Measurements from ENCODE around the gene SRRM3.
"Not testable (repeated sequence)": the region's sequence is repeated elsewhere in the genome, so short reads cannot be mapped to it uniquely, and the experiment has no call there.

SRRM3 gene

GRCh38 chr7:76201732-76202665, at the start of gene SRRM3:
Gene SRRM3 (plus strand): TSS chr7:76201896. CDS start chr7:76235067, 33,171 bp downstream.
- DNase-seq: peak; percentile 82

GRCh38 chr7:76151932-76152331, 49.8 kb upstream of the SRRM3 start:
- no peak for DNase-seq

GRCh38 chr7:76153571-76154230, 48.0 kb upstream of the SRRM3 start:
- DNase-seq: not testable (repeated sequence)

GRCh38 chr7:76155938-76156337, 45.8 kb upstream of the SRRM3 start:
- DNase-seq: no peak

GRCh38 chr7:76156992-76157685, 44.6 kb upstream of the SRRM3 start:
- not testable (repeated sequence) for DNase-seq

GRCh38 chr7:76158416-76158815, 43.3 kb upstream of the SRRM3 start:
- DNase-seq: not testable (repeated sequence)

GRCh38 chr7:76162416-76163170, 39.1 kb upstream of the SRRM3 start:
- not testable (repeated sequence) for DNase-seq

- DNase-seq: peak; percentile 14
Observed at GRCh38 chr7:76163812-76164211, 37.9 kb upstream of the SRRM3 start.

GRCh38 chr7:76165106-76165972, 36.4 kb upstream of the SRRM3 start:
- DNase-seq: no peak

- no peak for DNase-seq
Observed at GRCh38 chr7:76165973-76166403, 35.7 kb upstream of the SRRM3 start.

- peak; percentile 96 for DNase-seq
Observed at GRCh38 chr7:76166404-76167255, 35.1 kb upstream of the SRRM3 start.

- no peak for DNase-seq
Observed at GRCh38 chr7:76173566-76174205, 28.0 kb upstream of the SRRM3 start.

GRCh38 chr7:76176951-76177350, 24.7 kb upstream of the SRRM3 start:
- not testable (repeated sequence) for DNase-seq

GRCh38 chr7:76179686-76180085, 22.0 kb upstream of the SRRM3 start:
- no peak for DNase-seq

- DNase-seq: no peak
Observed at GRCh38 chr7:76182225-76182960, 19.3 kb upstream of the SRRM3 start.

- no peak for DNase-seq
Observed at GRCh38 chr7:76185187-76185896, 16.4 kb upstream of the SRRM3 start.

GRCh38 chr7:76187272-76187671, 14.4 kb upstream of the SRRM3 start:
- no peak for DNase-seq

- no peak for DNase-seq
Observed at GRCh38 chr7:76189276-76189675, 12.4 kb upstream of the SRRM3 start.

Measured in NCI-H774 (cell line).